CD1c-positive myeloid dendritic cell (primary cell): Measurements from ENCODE around the gene USP27X.
A peak's percentile ranks its signal among the peaks of the same experiment; 100 is the strongest.

Experiments
- DNase-seq: peaks from one replicate; pipeline ENCODE4 v3.0.0-alpha.2; 2016; ENCODE audit errors: extremely low spot score

The USP27X gene

GRCh38 chrX:49884290-49884862 lies 5.1 kb downstream of the USP27X start:
- peak; percentile 64 for DNase-seq

- peak; percentile 51 for DNase-seq
These were observed 13.3 kb downstream of the USP27X start for GRCh38 chrX:49892542-49892941.

- no peak for DNase-seq
These were observed 17.7 kb downstream of the USP27X start for GRCh38 chrX:49896951-49897350.

GRCh38 chrX:49901048-49901447 lies 21.8 kb downstream of the USP27X start:
- no peak for DNase-seq

- DNase-seq, result peak; percentile 49
These were observed 31.1 kb downstream of the USP27X start for GRCh38 chrX:49910344-49910743.

- DNase-seq, result no peak
These were observed 32.8 kb downstream of the USP27X start for GRCh38 chrX:49912086-49912485.

- DNase-seq, result no peak
These were observed 33.6 kb downstream of the USP27X start for GRCh38 chrX:49912861-49913260.

GRCh38 chrX:49915361-49916222 lies 36.3 kb downstream of the USP27X start:
- peak; percentile 63 for DNase-seq

GRCh38 chrX:49919617-49920016 lies 40.3 kb downstream of the USP27X start:
- DNase-seq, result peak; percentile 24

GRCh38 chrX:49921109-49921508 lies 41.8 kb downstream of the USP27X start:
- no peak for DNase-seq

- DNase-seq, result peak; percentile 96
These were observed 43.3 kb downstream of the USP27X start, which contains the start of gene CLCN5 for GRCh38 chrX:49922291-49923241. Gene CLCN5, plus strand, starts transcription at chrX:49922596. Its CDS starts 2,703 bp downstream, at chrX:49925299.

- no peak for DNase-seq
These were observed 45.9 kb downstream of the USP27X start for GRCh38 chrX:49925176-49925575.

- no peak for DNase-seq
These were observed 50.8 kb downstream of the USP27X start for GRCh38 chrX:49930039-49930438.
